C4-2B (cell line): ENCODE results near the gene REC114.

Experiments used
- CTCF ChIP-seq: fragments of 450-650 bp; conservative IDR thresholded peaks from 2 replicates; pipeline ENCODE4 v1.5.1; 2017; ENCODE audit warnings: mild to moderate bottlenecking
- ZFX ChIP-seq: fragments of 450-650 bp; IDR thresholded peaks from 2 replicates; pipeline ENCODE4 v1.6.1; 2017

- TF ChIP-seq CTCF: no peak
- no peak for TF ChIP-seq ZFX
Observed at GRCh38 chr15:73457334-73457733, 14.4 kb downstream of the REC114 start.
